A549 (cell line): ENCODE data around the gene FRMD4A. TPM values are rescaled to one million over a fixed set of nuclear protein-coding genes. Genes with fewer than 3 reads are reported as not detected.

ENCODE experiments used
- ATAC-seq, 2 experiments: fragments of 200-7000 bp in 1 of 2; fragments of >200 bp in 1 of 2; cut with Nextera tagmentation in 1 of 2; cut with Tn5 transposase in 1 of 2; 3 replicates each; pipeline versions ENCODE4 v1.8.0 to v1.9.1; 2018 to 2020; ENCODE audit warnings: mild to moderate bottlenecking in 1 of 2, moderate library complexity in 1 of 2
- CTCF ChIA-PET: fragments of 300-600 bp; sonication (Branson Sonifier 250); formaldehyde crosslinking; extraction: SDS; loops from one replicate; lab custom pipeline; 2021; ENCODE audit warnings: antibody characterized with exemption, inconsistent platforms; lab: Yijun Ruan, JAX
- POLR2A ChIA-PET: fragments of 350-600 bp; formaldehyde crosslinking; extraction: SDS; loops from one replicate; lab custom pipeline; 2021; ENCODE audit warnings: antibody characterized with exemption, inconsistent platforms; lab: Yijun Ruan, JAX
- DNase-seq, 2 experiments: peaks; one replicate each; pipeline versions ENCODE4 v3.0.0 to v3.0.0-alpha.2; 2011 to 2016; ENCODE audit warnings: low read depth in 1 of 2, low spot score in 1 of 2
- FAIRE-seq: peaks from 2 replicates; lab custom pipeline; 2011; peaks lifted over from hg19 to GRCh38; lab: Jason Lieb, UNC
- H3K27ac ChIP-seq, 2 experiments: fragments of >200 bp; sonication (Bioruptor Twin); formaldehyde crosslinking; 3 replicates each; pipeline ENCODE4 v1.5.1; 2016 to 2017
- H3K4me1 ChIP-seq: fragments of >200 bp; sonication (Bioruptor Twin); formaldehyde crosslinking; 3 replicates; pipeline ENCODE4 v1.6.1; 2016
- H3K4me2 ChIP-seq: fragments of >200 bp; sonication (Bioruptor Twin); formaldehyde crosslinking; 3 replicates; pipeline ENCODE4 v1.6.1; 2016
- H3K4me3 ChIP-seq: fragments of >200 bp; sonication (Bioruptor Twin); formaldehyde crosslinking; 3 replicates; pipeline ENCODE4 v1.5.1; 2016
- H3K9me3 ChIP-seq: fragments of >200 bp; sonication (Bioruptor Twin); formaldehyde crosslinking; 3 replicates; pipeline ENCODE4 v1.6.1; 2016
- ATOH8 ChIP-seq: fragments of 250-450 bp; sonication (Bioruptor Pico); IDR thresholded peaks from 2 replicates; pipeline ENCODE4 v1.5.0; 2020; ENCODE audit warnings: low read depth, mild to moderate bottlenecking, moderate library complexity
- BCL3 ChIP-seq: fragments of >200 bp; sonication (Bioruptor Twin); formaldehyde crosslinking; IDR thresholded peaks from 3 replicates; pipeline ENCODE4 v1.6.1; 2016
- BHLHE40 ChIP-seq: IDR thresholded peaks from 2 replicates; pipeline ENCODE4 v1.6.1; 2012; ENCODE audit warnings: low read depth, low read length, inconsistent platforms
- CBX2 ChIP-seq: fragments of 200-600 bp; sonication (generic); IDR thresholded peaks from 2 replicates; pipeline ENCODE4 v1.6.1; 2016; ENCODE audit warnings: low read depth, mild to moderate bottlenecking, borderline replicate concordance
- CEBPB ChIP-seq, 2 experiments: fragments of >200 bp in 1 of 2; sonication (Bioruptor Twin) in 1 of 2; formaldehyde crosslinking in 1 of 2; IDR thresholded peaks; 2 replicates each; pipeline ENCODE4 v1.6.1; 2012 to 2016
- CHD4 ChIP-seq: fragments of 200-600 bp; sonication (generic); IDR thresholded peaks from 2 replicates; pipeline ENCODE4 v1.6.1; 2016; ENCODE audit warnings: antibody characterized with exemption, mild to moderate bottlenecking, borderline replicate concordance
- CTCF ChIP-seq: fragments of >200 bp; sonication (Bioruptor Twin); formaldehyde crosslinking; IDR thresholded peaks from 3 replicates; pipeline ENCODE4 v1.5.1; 2016
- E2F6 ChIP-seq: IDR thresholded peaks from 2 replicates; pipeline ENCODE4 v1.6.1; 2012; ENCODE audit warnings: low read depth, borderline replicate concordance
- EHF ChIP-seq: fragments of 250-450 bp; sonication (Bioruptor Pico); IDR thresholded peaks from 2 replicates; pipeline ENCODE4 v1.5.0; 2020; ENCODE audit warnings: mild to moderate bottlenecking
- ELK1 ChIP-seq: fragments of 150-350 bp; IDR thresholded peaks from 2 replicates; pipeline ENCODE4 v1.6.1; 2014; ENCODE audit warnings: low read depth, mild to moderate bottlenecking, low read length
- HOXB13 ChIP-seq: fragments of 250-450 bp; sonication (Bioruptor Pico); IDR thresholded peaks from 2 replicates; pipeline ENCODE4 v1.5.0; 2020; ENCODE audit warnings: low read depth, mild to moderate bottlenecking, moderate library complexity
- JUNB ChIP-seq: fragments of >200 bp; sonication (Bioruptor Twin); formaldehyde crosslinking; IDR thresholded peaks from 2 replicates; pipeline ENCODE4 v1.6.1; 2016
- KDM1A ChIP-seq: fragments of 200-600 bp; sonication (generic); IDR thresholded peaks from 2 replicates; pipeline ENCODE4 v1.6.1; 2016; ENCODE audit warnings: low read depth, mild to moderate bottlenecking
- MAFK ChIP-seq: fragments of 450-650 bp; IDR thresholded peaks from 2 replicates; pipeline ENCODE4 v1.6.1; 2014; ENCODE audit not compliant: partially characterized antibody
- MAX ChIP-seq: IDR thresholded peaks from 2 replicates; pipeline ENCODE4 v1.6.1; 2012
- MAZ ChIP-seq: fragments of 150-350 bp; IDR thresholded peaks from 2 replicates; pipeline ENCODE4 v1.6.1; 2014; ENCODE audit warnings: antibody characterized with exemption, low read depth, low read length, borderline replicate concordance
- MYC ChIP-seq: IDR thresholded peaks from 2 replicates; pipeline ENCODE4 v1.6.1; 2012; ENCODE audit warnings: mild to moderate bottlenecking, inconsistent platforms, low read length, improper control_type of control experiment, borderline replicate concordance
- RAD21 ChIP-seq, 2 experiments: fragments of >200 bp in 1 of 2; sonication (Bioruptor Twin) in 1 of 2; formaldehyde crosslinking in 1 of 2; IDR thresholded peaks in 1 of 2; conservative IDR thresholded peaks in 1 of 2; 2 replicates in 1 of 2; 3 replicates in 1 of 2; pipeline ENCODE4 v1.6.1; 2012 to 2018; ENCODE audit warnings: inconsistent platforms in 1 of 2
- RCOR1 ChIP-seq: fragments of 150-350 bp; IDR thresholded peaks from 2 replicates; pipeline ENCODE4 v1.6.1; 2014; ENCODE audit warnings: antibody characterized with exemption, low read length, low read depth
- REST ChIP-seq: fragments of 200-600 bp; sonication (generic); IDR thresholded peaks from 2 replicates; pipeline ENCODE4 v1.6.1; 2016; ENCODE audit warnings: antibody characterized with exemption, mild to moderate bottlenecking, moderate library complexity
- SMC3 ChIP-seq: fragments of >200 bp; sonication (Bioruptor Twin); formaldehyde crosslinking; IDR thresholded peaks from 3 replicates; pipeline ENCODE4 v1.6.1; 2018; ENCODE audit warnings: inconsistent platforms
- SREBF2 ChIP-seq: fragments of 450-650 bp; IDR thresholded peaks from 2 replicates; pipeline ENCODE4 v1.6.1; 2014; ENCODE audit warnings: mild to moderate bottlenecking, moderate library complexity
- TFCP2L1 ChIP-seq: fragments of 250-450 bp; sonication (Bioruptor Pico); IDR thresholded peaks from 2 replicates; pipeline ENCODE4 v1.5.0; 2021; ENCODE audit warnings: mild to moderate bottlenecking
- ZSCAN20 ChIP-seq: fragments of 250-450 bp; sonication (Bioruptor Pico); IDR thresholded peaks from 2 replicates; pipeline ENCODE4 v1.8.0; 2022; ENCODE audit warnings: mild to moderate bottlenecking, moderate library complexity
- WGBS: methylation state at CpG from one replicate; pipeline ENCODE4 v1.1.6; 2017; ENCODE audit errors: missing lambda C conversion rate; 5-methylcytosine and 5-hydroxymethylcytosine counted together
- polyA plus RNA-seq, 4 experiments: library from polyadenylated mRNA; depleted of rRNA in 3 of 4; stranded (reverse); fragments of >200 nt; fragmentation: RNase III in 1 of 4; extraction: RNeasy Plus Mini Kit Qiagen cat#74134 plus additional on column Dnase treatment in 1 of 4; gene quantifications; 2 replicates in 3 of 4; 3 replicates in 1 of 4; pipeline ENCODE4 v1.2.3, GENCODE V29; 2011 to 2017

The FRMD4A gene
- polyA plus RNA-seq, 2 of the 4 experiments (the other 2 are of a cell fraction), result 2.5 to 4.7 TPM

- Histone ChIP-seq H3K27ac (no peak overlapping the region), H3K9me3 (no peaks in the 10 kb centered on the region), H3K4me1 (no peaks in the 10 kb centered on the region), H3K4me3 (no peak overlapping the region), H3K4me2 (no peak overlapping the region)
- ChIA-PET POLR2A (no interaction called here), CTCF (no interaction called here)
- 63% methylated on average over 4 of the region's 4 CpGs for WGBS
- no peak for ATAC-seq
- no peak for DNase-seq
- no peak for FAIRE-seq
- no peak for TF ChIP-seq CHD4
- no peak for TF ChIP-seq ZSCAN20
- TF ChIP-seq CTCF, result no peak
- TF ChIP-seq SMC3, result no peak
- no peak for TF ChIP-seq REST
- no peak for TF ChIP-seq MAZ
- no peak for TF ChIP-seq CEBPB (IDR thresholded peaks at IDR 0.05)
- TF ChIP-seq CBX2, result no peak
- no peak for TF ChIP-seq SREBF2
- TF ChIP-seq TFCP2L1 (CRISPR knock-in tag), result no peak
- TF ChIP-seq ELK1, result no peak
- TF ChIP-seq KDM1A, result no peak
- TF ChIP-seq MAX, result no peak
- no peak for TF ChIP-seq ATOH8 (CRISPR knock-in tag)
Measured at GRCh38 chr10:13893926-13894325, 436.8 kb downstream of the FRMD4A start.

- ATAC-seq, result no peak
- Histone ChIP-seq H3K4me1 (no peaks in the 10 kb centered on the region), H3K9me3 (no peaks in the 10 kb centered on the region), H3K4me3 (no peak overlapping the region), H3K4me2 (no peak overlapping the region), H3K27ac (no peak overlapping the region)
- no peak for FAIRE-seq
- TF ChIP-seq MYC, result no peak
- no peak for TF ChIP-seq CHD4
- TF ChIP-seq KDM1A, result no peak
- TF ChIP-seq HOXB13 (CRISPR knock-in tag), result no peak
- no peak for TF ChIP-seq BHLHE40
- TF ChIP-seq BCL3, result no peak
- TF ChIP-seq EHF (CRISPR knock-in tag), result no peak
- no peak for TF ChIP-seq MAFK
- TF ChIP-seq RCOR1, result no peak
- no peak for TF ChIP-seq RAD21 (conservative IDR thresholded peaks at IDR 0.05 in 1 of 2, IDR thresholded peaks at IDR 0.05 in 1 of 2)
- TF ChIP-seq JUNB, result no peak
- TF ChIP-seq E2F6, result no peak
- 60% methylated on average over 5 of the region's 5 CpGs for WGBS
- no peak for DNase-seq
- ChIA-PET POLR2A (interaction anchor here (0.5 kb wide), 1 partner anchor 9 kb away, joined by 3 read pairs; no protein-coding TSS in a partner anchor), CTCF (no interaction called here)
Measured at GRCh38 chr10:13892871-13893270, 437.9 kb downstream of the FRMD4A start.
